GM18511 (cell line): ENCODE data around the gene SPATA6L.
A peak's percentile ranks its signal among the peaks of the same experiment; 100 is the strongest.
"Not testable (repeated sequence)": the region's sequence is repeated elsewhere in the genome, so short reads cannot be mapped to it uniquely, and the experiment has no call there.

Experiments
- ATAC-seq: cut with Tn5 transposase; IDR thresholded peaks from one replicate; pipeline ENCODE4 v1.9.1; 2021; ENCODE audit warnings: mild to moderate bottlenecking, moderate library complexity; ENCODE audit not compliant: unreplicated experiment

The SPATA6L gene

GRCh38 chr9:4677392-4677791 is 11.1 kb upstream of the SPATA6L start:
- no peak for ATAC-seq

GRCh38 chr9:4674783-4675182 is 8.5 kb upstream of the SPATA6L start:
- no peak for ATAC-seq

- no peak for ATAC-seq
Measured at GRCh38 chr9:4671737-4672136, 5.5 kb upstream of the SPATA6L start.

DNA sequence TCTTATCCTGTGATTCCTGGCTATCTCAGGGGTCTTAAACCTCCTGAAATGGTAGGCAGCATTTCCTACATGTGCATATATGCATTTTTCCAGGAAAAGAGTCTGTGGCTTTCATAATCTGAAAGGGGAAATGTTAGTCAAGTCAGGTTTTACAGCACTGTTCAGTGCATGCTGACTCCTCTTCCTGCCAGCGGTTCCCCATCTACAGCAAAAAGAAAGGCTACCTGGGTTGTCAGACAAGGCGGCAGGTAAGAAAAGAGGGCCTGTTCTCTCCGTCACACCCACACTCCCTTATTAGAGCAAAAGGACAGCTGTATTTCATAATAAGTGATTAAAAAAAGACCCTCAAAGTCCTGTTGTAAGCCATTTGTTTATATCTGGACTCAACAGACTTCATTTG is 4.3 kb upstream of the SPATA6L start:
- ATAC-seq: no peak

GRCh38 chr9:4669890-4670289 is 3.6 kb upstream of the SPATA6L start:
- no peak for ATAC-seq

DNA sequence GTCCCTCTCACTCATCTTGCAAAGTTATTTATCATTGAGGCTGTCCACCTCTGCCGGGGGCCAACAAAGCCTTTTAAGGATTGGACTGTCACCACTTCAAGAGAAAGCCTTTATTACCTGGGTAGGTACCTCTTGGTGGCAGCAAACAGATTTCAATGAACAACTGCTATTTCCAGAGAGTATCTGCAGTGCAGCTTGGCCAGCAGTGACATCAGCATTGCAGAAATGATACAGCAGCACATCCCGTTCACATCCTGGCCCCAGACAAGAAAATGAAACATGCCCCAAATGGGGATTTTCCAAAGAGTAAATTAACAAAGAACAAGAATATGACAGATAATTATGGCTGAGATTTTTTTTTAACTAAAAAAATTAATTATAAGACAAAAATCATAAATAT is 2.3 kb upstream of the SPATA6L start:
- no peak for ATAC-seq

DNA sequence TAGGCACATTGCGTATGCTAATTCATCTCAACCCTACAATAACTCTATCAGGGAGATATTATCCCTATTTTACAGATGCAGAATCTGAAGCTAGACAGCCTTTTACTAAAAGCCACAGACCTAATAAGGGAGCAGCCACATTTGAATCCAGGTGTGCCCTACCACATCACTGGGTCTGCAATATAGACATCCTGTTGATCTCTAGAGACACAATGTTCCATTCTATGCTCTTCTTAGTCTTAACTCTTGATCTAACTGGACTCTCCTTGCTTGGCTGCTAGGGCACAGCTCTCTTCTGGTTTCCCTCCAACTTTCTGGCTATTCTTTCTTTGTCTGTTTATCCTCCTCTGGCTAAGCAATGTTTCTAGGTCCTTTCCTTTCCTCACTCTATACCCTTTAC is 1.4 kb upstream of the SPATA6L start:
- no peak for ATAC-seq

- ATAC-seq: no peak
Measured at GRCh38 chr9:4665357-4665756, 923 bp downstream of the SPATA6L start.

DNA sequence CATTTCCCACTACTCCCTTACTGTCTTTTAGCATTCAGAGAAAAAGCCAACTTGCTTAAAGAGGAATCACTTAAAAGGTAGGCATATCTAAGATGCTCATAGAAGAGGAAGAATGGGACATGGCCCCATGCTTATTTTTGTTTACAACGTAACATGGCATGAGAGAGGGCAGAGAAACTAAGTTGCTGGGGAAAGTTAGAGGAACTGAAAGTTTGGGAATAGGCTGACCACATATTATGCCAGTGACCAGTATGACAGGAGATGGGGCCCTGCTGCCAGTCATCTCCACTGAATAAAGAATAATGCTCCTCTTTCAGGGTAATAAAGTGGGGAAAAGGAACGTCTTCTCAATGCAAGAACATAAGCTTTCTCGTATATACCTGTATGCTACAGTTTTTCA is 2.3 kb downstream of the SPATA6L start:
- ATAC-seq: no peak

GRCh38 chr9:4662989-4663792 is 3.1 kb downstream of the SPATA6L start:
- ATAC-seq: no peak

GRCh38 chr9:4662108-4662988 is 3.9 kb downstream of the SPATA6L start, which contains the start of gene PLPP6:
TSS of gene PLPP6 (plus strand) at chr9:4662294. CDS start at chr9:4662376, 82 bp downstream.
- ATAC-seq: peak; percentile 86

GRCh38 chr9:4661611-4662010 is 4.7 kb downstream of the SPATA6L start:
- no peak for ATAC-seq

GRCh38 chr9:4661165-4661564 is 5.1 kb downstream of the SPATA6L start:
- no peak for ATAC-seq

GRCh38 chr9:4660665-4661064 is 5.6 kb downstream of the SPATA6L start:
- not testable (repeated sequence) for ATAC-seq

GRCh38 chr9:4657426-4658159 is 8.7 kb downstream of the SPATA6L start:
- no peak for ATAC-seq

DNA sequence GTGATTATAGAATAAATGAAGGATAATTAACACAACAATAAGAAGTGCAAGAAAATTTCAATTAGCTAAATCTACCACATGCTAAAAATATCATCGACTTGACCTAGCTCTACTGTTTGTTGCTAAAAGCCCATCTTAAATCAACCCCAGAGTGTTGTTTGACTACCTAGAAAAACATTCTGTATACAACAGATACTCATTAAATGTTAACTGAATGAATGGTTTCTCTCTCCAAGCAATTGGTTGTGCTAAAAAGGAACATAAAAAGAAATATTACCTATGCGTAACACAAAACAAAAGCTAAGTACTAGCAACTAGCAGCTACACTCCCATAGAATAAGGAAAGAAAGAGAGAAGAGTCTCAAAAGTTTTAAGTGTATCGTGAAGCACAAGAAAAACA is 9.7 kb downstream of the SPATA6L start:
- no peak for ATAC-seq

DNA sequence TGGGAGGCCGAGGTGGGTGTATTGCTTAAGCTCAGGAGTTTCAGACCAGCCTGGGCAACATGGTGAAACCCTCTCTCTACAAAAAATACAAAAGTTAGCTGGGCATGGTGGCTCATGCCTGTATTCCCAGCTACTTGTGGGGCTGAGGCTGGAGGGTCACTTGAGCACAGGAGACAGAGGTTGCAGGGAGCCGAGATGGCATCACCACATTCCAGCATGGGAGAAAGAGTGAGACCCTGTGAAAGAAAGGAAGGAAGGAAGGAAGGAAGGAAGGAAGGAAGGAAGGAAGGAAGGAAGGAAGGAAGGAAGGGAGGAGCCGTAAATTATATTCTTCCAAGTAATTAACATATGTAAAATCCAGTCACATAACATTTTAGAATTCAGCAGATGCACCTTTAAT is 10.1 kb downstream of the SPATA6L start:
- not testable (repeated sequence) for ATAC-seq

DNA sequence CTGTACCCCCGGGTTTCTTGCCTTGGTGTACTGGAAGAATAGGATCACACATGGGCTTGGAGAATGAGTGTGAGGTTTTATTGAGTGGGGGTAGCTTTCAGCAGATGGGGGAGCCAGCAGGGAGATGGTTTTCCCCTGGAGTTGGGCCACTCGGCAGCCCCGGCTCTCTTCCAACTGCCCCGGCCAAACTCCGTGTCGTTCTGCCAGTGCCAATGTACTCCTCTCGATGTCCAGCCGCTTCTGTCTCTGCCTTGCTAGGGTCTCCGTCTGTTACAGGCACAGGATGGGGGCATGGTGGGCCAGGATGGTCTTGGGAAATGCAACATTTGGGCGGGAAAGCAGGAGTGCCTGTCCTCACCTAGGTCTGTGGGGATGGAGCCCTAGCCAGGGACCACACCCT is 11.7 kb downstream of the SPATA6L start:
- no peak for ATAC-seq

- no peak for ATAC-seq
Measured at GRCh38 chr9:4654084-4654483, 12.2 kb downstream of the SPATA6L start.

DNA sequence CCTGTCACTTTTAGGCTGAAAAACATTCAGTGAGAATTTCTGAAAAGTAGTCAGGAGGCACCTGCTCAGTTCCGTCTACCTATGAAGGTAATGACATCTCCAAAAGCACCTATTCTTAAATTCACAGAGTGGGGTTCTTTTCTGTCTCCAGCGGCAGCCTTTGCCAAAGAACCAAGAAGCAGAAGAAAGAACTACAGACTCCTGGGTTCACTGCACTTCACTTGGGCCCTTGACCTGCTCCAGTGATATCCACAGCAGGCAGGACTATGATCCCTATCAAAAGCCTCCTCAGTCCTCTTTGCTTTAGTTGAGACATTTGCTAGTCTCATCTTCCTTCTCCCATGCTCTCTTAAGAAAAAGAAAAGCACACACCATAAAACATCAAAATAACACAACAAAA is 23.9 kb downstream of the SPATA6L start:
- no peak for ATAC-seq

DNA sequence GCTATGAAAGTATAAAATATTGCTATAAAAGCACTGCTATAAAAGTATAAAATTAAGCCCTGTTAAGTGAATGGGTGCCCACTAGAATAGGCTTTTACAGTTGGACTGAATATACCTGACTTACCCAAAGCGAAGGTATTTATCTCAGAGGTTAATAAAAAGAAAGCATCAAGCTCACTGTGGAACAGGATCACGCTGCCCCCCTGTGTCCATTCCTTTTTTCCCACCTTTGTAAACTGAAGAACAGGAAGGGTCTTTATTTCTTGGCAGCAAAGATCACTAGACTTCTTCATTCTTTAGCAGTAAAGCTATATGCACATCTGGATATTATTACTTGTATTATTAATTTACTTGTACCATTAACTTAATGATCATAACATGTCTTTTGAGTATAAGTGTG is 26.3 kb downstream of the SPATA6L start:
- ATAC-seq: no peak
